ENCODE measurements around the gene CHD9. TPM values are rescaled to one million over a fixed set of nuclear protein-coding genes. Genes with fewer than 3 reads are reported as not detected.
A peak's percentile ranks its signal among the peaks of the same experiment; 100 is the strongest.

CHD9 gene
- total RNA-seq, 1 experiment from 2014 or later = 18.9 TPM

DNA sequence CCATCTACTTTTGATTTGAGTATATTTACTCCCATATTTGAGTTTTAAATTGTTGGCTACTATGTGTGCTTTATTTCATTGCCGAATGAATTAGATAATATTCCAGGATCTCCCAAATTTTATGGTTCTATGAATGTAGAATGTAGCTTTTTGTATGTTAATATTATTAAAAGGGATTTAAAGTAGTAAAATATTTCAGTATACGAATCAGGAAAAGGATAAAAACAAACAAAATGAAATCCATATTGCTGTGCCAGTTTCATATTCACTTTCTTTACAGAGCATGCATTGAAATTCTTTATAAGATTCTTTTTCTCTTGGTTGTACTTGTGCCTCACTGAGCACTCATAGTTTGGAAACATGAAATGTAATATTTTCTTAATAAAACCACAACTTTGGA lies 155.1 kb downstream of the CHD9 start:
- BruUV-seq (replicated peaks) = TSS peak; percentile 27

More for the DNA sequence above, 155.1 kb downstream of the CHD9 start:
- no peak overlapping the region for H3K27ac ChIP-seq (ENCODE audit: low read depth, low read length)
- H3K9me3 ChIP-seq (ENCODE audit: control insufficient read depth in 1 of 2, insufficient read depth in 1 of 2, low read depth in 1 of 2, low read length in 2 of 2) = no peaks in the 10 kb centered on the region
- H3K36me3 ChIP-seq (ENCODE audit: control insufficient read depth in 1 of 2, insufficient read depth in 2 of 2, low read length in 2 of 2) = peaks cover 0 to 2% of the 10 kb centered on the region in 2 experiments; a peak in 1 of 4 replicates
- CTCF ChIA-PET = no interaction called here
- H3K9me2 ChIP-seq (ENCODE audit: insufficient read depth) = no peaks in the 10 kb centered on the region
- peaks cover 0 to 7% of the 10 kb centered on the region in 2 experiments; a peak in 1 of 4 replicates for H3K4me1 ChIP-seq (ENCODE audit: control insufficient read depth in 1 of 2, insufficient read depth in 2 of 2, low read length in 2 of 2)
- H3K4me2 ChIP-seq (ENCODE audit: low read length) = no peak overlapping the region
- H3K4me3 ChIP-seq (replicated peaks in 1 of 2; ENCODE audit: low read depth in 1 of 2, low read length in 2 of 2) = no peak overlapping the region
- no peaks in the 10 kb centered on the region for H4K20me1 ChIP-seq (ENCODE audit: insufficient read depth)
- ATAC-seq = no peak
- intact Hi-C loops (cut with micrococcal nuclease) = loop anchor here (5.0 kb wide), 1 partner anchor 78 kb away; no protein-coding TSS in a partner anchor
- H3K79me2 ChIP-seq (ENCODE audit: insufficient read depth, low read length) = 0 out of 2 replicates have a peak, but pooled peaks cover 5% of the 10 kb centered on the region
- no peak overlapping the region for H3K9ac ChIP-seq (ENCODE audit: low read length)
- no peak for DNase-seq (ENCODE audit: low read depth, low spot score)
- RAD21 ChIA-PET (ENCODE audit: low non-redundant PET in 1 of 2, low total read pairs in 2 of 2, uncharacterized antibody in 2 of 2, unreplicated experiment in 2 of 2) = no interaction called here
- POLR2A ChIA-PET = no interaction called here
- no peaks in the 10 kb centered on the region for H3K27me3 ChIP-seq (ENCODE audit: insufficient read depth, low read length)
- H2AFZ ChIP-seq (ENCODE audit: low read depth, low read length, poor library complexity, severe bottlenecking) = no peak overlapping the region
- no peak for TF ChIP-seq RAD21 (IDR thresholded peaks at IDR 0.05; ENCODE audit: low read depth)
- TF ChIP-seq ZNF274 (IDR thresholded peaks at IDR 0.05; ENCODE audit: low read depth, low read length) = no peak
- no peak for TF ChIP-seq CBX3 (IDR thresholded peaks at IDR 0.05; ENCODE audit: low read depth)
- no peak for TF ChIP-seq JUND (IDR thresholded peaks at IDR 0.05)
- TF ChIP-seq TCF7L2 (IDR thresholded peaks at IDR 0.05; ENCODE audit: borderline replicate concordance, extremely low read depth, insufficient read depth, insufficient read length) = no peak
- TF ChIP-seq EZH2phosphoT487 (IDR thresholded peaks at IDR 0.05; ENCODE audit: borderline replicate concordance) = no peak
- no peak for TF ChIP-seq SRF (IDR thresholded peaks at IDR 0.05; ENCODE audit: low read depth)
- no peak for TF ChIP-seq EGR1 (IDR thresholded peaks at IDR 0.05; ENCODE audit: low read depth)
- no peak for TF ChIP-seq ELF1 (IDR thresholded peaks at IDR 0.05; ENCODE audit: borderline replicate concordance, low read depth)
- TF ChIP-seq, protein P1, sequence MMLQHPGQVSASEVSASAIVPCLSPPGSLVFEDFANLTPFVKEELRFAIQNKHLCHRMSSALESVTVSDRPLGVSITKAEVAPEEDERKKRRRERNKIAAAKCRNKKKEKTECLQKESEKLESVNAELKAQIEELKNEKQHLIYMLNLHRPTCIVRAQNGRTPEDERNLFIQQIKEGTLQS (IDR thresholded peaks at IDR 0.05) = no peak
- no peak for TF ChIP-seq CTCF (IDR thresholded peaks at IDR 0.05 in 2 of 3, conservative IDR thresholded peaks at IDR 0.05 in 1 of 3; ENCODE audit: borderline replicate concordance in 1 of 3, insufficient read depth in 1 of 3, low read depth in 2 of 3, low read length in 2 of 3)
- no peak for TF ChIP-seq REST (IDR thresholded peaks at IDR 0.05; ENCODE audit: low read depth)
- no peak for TF ChIP-seq POLR2AphosphoS5 (IDR thresholded peaks at IDR 0.05; ENCODE audit: low read depth, low read length)
- TF ChIP-seq ZFX (IDR thresholded peaks at IDR 0.05) = no peak
- TF ChIP-seq SIN3A (IDR thresholded peaks at IDR 0.05; ENCODE audit: low read depth) = no peak
- TF ChIP-seq ZBTB33 (IDR thresholded peaks at IDR 0.05; ENCODE audit: extremely low read depth, insufficient replicate concordance, low read length) = no peak
- no peak for TF ChIP-seq EZH2 (IDR thresholded peaks at IDR 0.05)
- no peak for TF ChIP-seq CEBPB (IDR thresholded peaks at IDR 0.05; ENCODE audit: low read depth)
- no peak for TF ChIP-seq YY1 (IDR thresholded peaks at IDR 0.05; ENCODE audit: extremely low read depth, insufficient replicate concordance, low read depth, low read length)

Data from HCT116 (cell line).